HepG2 (cell line): Measurements from ENCODE around the gene ZBTB47. TPM values are rescaled to one million over a fixed set of nuclear protein-coding genes. Genes with fewer than 3 reads are reported as not detected.
A peak's percentile ranks its signal among the peaks of the same experiment; 100 is the strongest.

Experiments used
- AGO2 ChIP-seq: fragments of 200-400 bp; formaldehyde crosslinking; optimal IDR thresholded peaks from 2 replicates; pipeline ENCODE3; 2017; ENCODE audit warnings: mild to moderate bottlenecking, low read depth, low read length, moderate library complexity
- ARID4A ChIP-seq: sonication (generic); formaldehyde crosslinking; IDR thresholded peaks from 2 replicates; pipeline ENCODE4 v1.5.0; 2020; ENCODE audit warnings: mild to moderate bottlenecking, missing genetic modification reagents, borderline replicate concordance
- CREB1 ChIP-seq, 2 experiments: fragments of 450-650 bp in 1 of 2; IDR thresholded peaks; 2 replicates each; pipeline ENCODE4 v1.6.1; 2016 to 2017; ENCODE audit warnings: control low read depth in 1 of 2, mild to moderate bottlenecking in 1 of 2, missing compliant biosample characterization in 1 of 2, missing genetic modification characterization in 1 of 2
- IRF9 ChIP-seq: sonication (generic); formaldehyde crosslinking; IDR thresholded peaks from 2 replicates; pipeline ENCODE4 v1.8.0; 2022; ENCODE audit warnings: missing genetic modification reagents, mild to moderate bottlenecking, borderline replicate concordance
- ISX ChIP-seq: sonication (generic); formaldehyde crosslinking; conservative IDR thresholded peaks from 2 replicates; pipeline ENCODE4 v1.5.0; 2020; ENCODE audit warnings: missing genetic modification reagents
- KAT2B ChIP-seq: fragments of 150-350 bp; IDR thresholded peaks from 2 replicates; pipeline ENCODE4 v1.6.1; 2014; ENCODE audit warnings: low read depth, low read length, borderline replicate concordance
- MAZ ChIP-seq, 2 experiments: sonication (generic) in 1 of 2; formaldehyde crosslinking in 1 of 2; IDR thresholded peaks; 2 replicates each; pipeline versions ENCODE4 v1.5.0 to v1.6.1; 2012 to 2020; ENCODE audit warnings: low read depth in 2 of 2, mild to moderate bottlenecking in 2 of 2, borderline replicate concordance in 1 of 2, improper control_type of control experiment in 1 of 2, low read length in 1 of 2, missing genetic modification reagents in 1 of 2, moderate library complexity in 1 of 2
- MTA1 ChIP-seq: sonication (generic); formaldehyde crosslinking; IDR thresholded peaks from 2 replicates; pipeline ENCODE4 v1.4.0; 2020; ENCODE audit warnings: missing genetic modification reagents, mild to moderate bottlenecking, borderline replicate concordance
- PATZ1 ChIP-seq: sonication (generic); formaldehyde crosslinking; IDR thresholded peaks from 2 replicates; pipeline ENCODE4 v1.4.0; 2020; ENCODE audit warnings: missing genetic modification reagents
- SOX13 ChIP-seq, 3 experiments: fragments of 450-650 bp in 1 of 3; sonication (generic) in 1 of 3; formaldehyde crosslinking in 1 of 3; IDR thresholded peaks in 2 of 3; conservative IDR thresholded peaks in 1 of 3; 2 replicates each; pipeline versions ENCODE4 v1.5.0 to v1.6.1; 2016 to 2020; ENCODE audit warnings: antibody characterized with exemption in 1 of 3, mild to moderate bottlenecking in 1 of 3, missing compliant biosample characterization in 1 of 3, missing genetic modification reagents in 1 of 3, moderate library complexity in 1 of 3
- ZNF136 ChIP-seq: sonication (generic); formaldehyde crosslinking; IDR thresholded peaks from 2 replicates; pipeline ENCODE4 v1.8.1; 2022; ENCODE audit warnings: low read depth, mild to moderate bottlenecking, moderate library complexity, missing genetic modification reagents
- ZNF543 ChIP-seq: sonication (generic); formaldehyde crosslinking; IDR thresholded peaks from 2 replicates; pipeline ENCODE4 v1.4.0; 2020; ENCODE audit warnings: mild to moderate bottlenecking, missing genetic modification reagents
- ZNF567 ChIP-seq: sonication (generic); formaldehyde crosslinking; IDR thresholded peaks from 2 replicates; pipeline ENCODE4 v1.8.1; 2023; ENCODE audit warnings: mild to moderate bottlenecking, missing genetic modification reagents, borderline replicate concordance
- ZNF891 ChIP-seq: sonication (generic); formaldehyde crosslinking; IDR thresholded peaks from 2 replicates; pipeline ENCODE4 v1.5.0; 2020; ENCODE audit warnings: mild to moderate bottlenecking, missing genetic modification reagents
- ZSCAN20 ChIP-seq: sonication (generic); formaldehyde crosslinking; IDR thresholded peaks from 2 replicates; pipeline ENCODE4 v1.4.0; 2020; ENCODE audit warnings: missing genetic modification reagents, mild to moderate bottlenecking, borderline replicate concordance
- ZUFSP ChIP-seq: sonication (generic); formaldehyde crosslinking; IDR thresholded peaks from 2 replicates; pipeline ENCODE4 v1.9.0; 2021; ENCODE audit warnings: missing genetic modification reagents, mild to moderate bottlenecking, borderline replicate concordance
- polyA plus RNA-seq, 8 experiments: library from polyadenylated mRNA; depleted of rRNA in 3 of 8; stranded (reverse) in 7 of 8; unstranded in 1 of 8; fragments of >200 nt; fragmentation: Illumina TruSeq in 4 of 8; extraction: Trizol in 4 of 8; gene quantifications; 2 replicates each; pipeline versions ENCODE4 v1.2.1 to v1.2.3, GENCODE V29; 2011 to 2016; ENCODE audit warnings: low read depth in 4 of 8, missing spikeins in 1 of 8, mixed read lengths in 1 of 8; ENCODE audit not compliant: insufficient read depth in 1 of 8
- total RNA-seq, 5 experiments: library from RNA; depleted of rRNA; stranded (reverse); fragments of >200 nt; fragmentation: Illumina TruSeq; extraction: Trizol; gene quantifications; 2 replicates each; pipeline ENCODE4 v1.2.3, GENCODE V29; 2016; ENCODE audit warnings: low read depth in 1 of 5

ZBTB47 gene
- total and polyA plus RNA-seq, 2 of the 13 experiments (the other 11 are each of a cell fraction or from before 2014, with no cell fraction given) = 1.5 to 3.1 TPM

GRCh38 chr3:42654331-42655201 lies 1.1 kb downstream of the ZBTB47 start (continued):
- 0 out of 2 replicates have a peak, but pooled peaks have one; percentile 11 for TF ChIP-seq ZNF136 (CRISPR knock-in tag)
- peak; percentile 24; the same call in 1 of the 2 replicates for TF ChIP-seq ARID4A
- peak; percentile 54; the same call in 1 of the 2 replicates for TF ChIP-seq ZNF891 (CRISPR knock-in tag)
- TF ChIP-seq ZSCAN20 (CRISPR knock-in tag) = no peak
- no peak for TF ChIP-seq KAT2B
- TF ChIP-seq SOX13 (IDR thresholded peaks at IDR 0.05) = no peak
- 0 out of 4 replicates have a peak, but pooled peaks of 1 of the 2 experiments have one; percentile 13 for TF ChIP-seq SOX13 (CRISPR knock-in tag; conservative IDR thresholded peaks at IDR 0.05 in 1 of 2, IDR thresholded peaks at IDR 0.05 in 1 of 2)
- peak; percentile 70; the same call in 1 of the 2 replicates for TF ChIP-seq ZNF543 (CRISPR knock-in tag)
- TF ChIP-seq MAZ (IDR thresholded peaks at IDR 0.05; ENCODE audit: borderline replicate concordance, low read depth, low read length) = peak; percentile 99
- TF ChIP-seq MAZ (CRISPR knock-in tag; IDR thresholded peaks at IDR 0.05; ENCODE audit: low read depth) = peak; percentile 84
- TF ChIP-seq PATZ1 (CRISPR knock-in tag) = peak; percentile 79
- TF ChIP-seq AGO2 = peak; percentile 38
- no peak for TF ChIP-seq ZNF567 (CRISPR knock-in tag)
- TF ChIP-seq CREB1 (IDR thresholded peaks at IDR 0.05) = no peak
- TF ChIP-seq CREB1 (CRISPR knock-in tag; IDR thresholded peaks at IDR 0.05) = no peak
- TF ChIP-seq ZUFSP (CRISPR knock-in tag) = no peak
- TF ChIP-seq MTA1 (CRISPR knock-in tag) = 0 out of 2 replicates have a peak, but pooled peaks have one; percentile 21
- no peak for TF ChIP-seq ISX (CRISPR knock-in tag)
- TF ChIP-seq IRF9 (CRISPR knock-in tag) = peak; percentile 49; the same call in 1 of the 2 replicates
